GOT3 (cell line): ENCODE results near the gene SRPRA.

Experiments used
- DNase-seq: peaks from one replicate; lab custom pipeline; 2025; ENCODE audit warnings: mixed read lengths; lab: John Stamatoyannopoulos, UW

The SRPRA gene

DNA sequence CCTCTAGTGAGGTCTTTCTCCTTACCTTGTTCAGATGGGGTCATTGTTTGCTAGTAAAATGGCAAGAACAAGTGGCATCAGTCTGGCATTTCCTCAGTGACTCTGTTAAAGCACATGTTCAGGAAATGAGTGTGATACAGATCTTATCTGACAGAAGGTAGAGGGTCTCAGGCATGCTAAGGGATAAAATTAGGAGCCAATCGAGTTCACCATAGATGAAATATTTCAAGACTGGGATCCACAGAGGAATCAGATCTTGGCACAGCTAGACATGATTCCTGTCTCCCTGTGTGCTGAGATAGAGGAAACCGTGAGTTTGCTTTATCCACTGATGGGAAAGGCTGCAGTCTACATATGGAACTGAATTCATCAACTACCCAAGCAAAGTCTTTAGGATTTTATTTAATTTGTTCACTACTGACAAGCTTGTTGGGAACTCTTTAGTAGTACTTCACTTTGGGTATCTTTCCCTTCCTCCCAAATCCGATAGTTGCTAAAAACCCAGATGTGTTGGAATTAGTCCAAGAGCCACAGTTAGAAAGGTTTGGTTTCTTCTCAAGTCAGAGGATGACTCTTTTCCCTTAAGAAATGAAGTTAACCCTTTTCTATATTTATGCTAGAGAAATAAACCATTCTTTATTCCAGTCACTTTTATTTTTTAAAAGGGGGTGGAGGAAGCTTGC is 38.7 kb downstream of the SRPRA start:
- DNase-seq = no peak

DNA sequence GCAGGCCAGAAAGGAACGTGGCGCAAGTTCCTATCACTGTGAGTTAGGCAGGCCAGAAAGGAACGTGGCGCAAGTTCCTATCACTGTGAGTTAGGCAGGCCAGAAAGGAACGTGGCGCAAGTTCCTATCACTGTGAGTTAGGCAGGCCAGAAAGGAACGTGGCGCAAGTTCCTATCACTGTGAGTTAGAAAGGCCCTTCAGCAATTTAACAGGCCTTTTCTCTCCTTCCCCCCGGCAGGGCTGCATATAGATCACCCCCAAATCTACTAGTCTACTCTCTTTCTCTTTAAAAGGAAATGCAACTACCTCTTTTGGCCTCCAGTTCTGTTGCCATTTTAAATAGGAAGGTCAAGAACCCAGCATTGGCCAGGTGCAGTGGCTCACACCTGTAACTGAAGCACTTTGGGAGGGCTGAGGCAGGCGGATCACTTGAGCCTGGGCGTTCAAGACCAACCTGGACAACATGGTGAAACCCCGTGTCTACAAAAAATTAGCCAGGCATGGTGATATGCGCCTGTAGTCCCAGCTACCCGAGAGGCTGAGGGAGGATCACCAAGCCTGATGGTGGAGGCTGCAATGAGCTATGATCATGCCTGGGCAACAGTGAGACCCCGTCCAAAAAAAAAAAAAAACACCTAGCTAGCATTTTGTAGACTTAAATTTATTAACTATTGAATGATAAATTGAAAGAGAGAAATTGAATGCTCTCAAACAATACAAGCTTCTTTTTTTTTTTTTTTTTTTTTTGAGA is 42.2 kb downstream of the SRPRA start:
- no peak for DNase-seq

DNA sequence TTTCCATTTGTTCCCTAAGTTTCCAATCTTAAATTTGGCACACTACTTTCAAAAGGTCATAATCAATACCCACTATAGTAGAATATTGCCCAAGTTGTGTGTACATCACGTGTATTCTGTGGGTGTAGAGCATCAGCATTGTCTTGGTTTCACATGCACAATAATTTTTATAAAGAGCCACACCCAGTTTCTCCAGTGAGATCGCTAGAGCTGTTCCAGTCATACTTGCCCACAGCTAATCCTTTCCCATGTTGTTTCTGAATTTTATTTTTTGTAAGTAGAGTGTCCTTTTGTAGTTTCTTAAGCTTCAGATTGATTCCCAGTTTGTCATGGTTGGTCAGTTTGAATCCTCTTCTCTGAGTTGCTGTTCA is 43.4 kb downstream of the SRPRA start:
- DNase-seq = no peak

DNA sequence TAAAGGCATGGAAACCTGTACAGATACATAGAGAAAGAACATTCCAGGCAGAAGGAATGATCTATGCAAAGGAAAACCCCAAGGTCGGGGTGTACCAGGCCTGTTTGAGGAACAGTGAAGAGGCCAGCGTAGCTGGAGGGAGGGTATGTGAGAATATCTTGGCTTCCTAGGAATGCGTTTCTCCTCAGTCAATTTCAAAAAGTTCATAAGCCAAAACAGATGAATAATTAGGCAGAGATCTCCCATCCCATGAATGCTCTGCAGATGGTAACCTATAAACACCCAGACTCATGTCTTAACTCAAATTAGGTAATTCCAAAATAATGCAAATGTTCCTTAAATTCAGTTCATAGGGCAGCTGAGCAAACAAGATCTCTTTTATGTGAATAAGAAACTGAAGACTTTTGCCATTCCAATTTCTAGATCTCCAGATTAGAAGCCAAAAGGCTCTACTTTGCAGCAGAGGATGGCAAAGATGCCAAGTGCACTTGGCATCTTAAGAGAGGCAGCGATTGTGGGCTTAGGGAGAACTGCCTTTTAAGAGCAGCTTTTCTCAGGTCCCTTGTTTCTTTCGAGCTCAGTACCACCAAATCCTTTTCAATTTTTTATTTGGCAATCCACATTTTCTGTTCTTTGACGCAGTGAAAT is 43.9 kb downstream of the SRPRA start:
- no peak for DNase-seq

DNA sequence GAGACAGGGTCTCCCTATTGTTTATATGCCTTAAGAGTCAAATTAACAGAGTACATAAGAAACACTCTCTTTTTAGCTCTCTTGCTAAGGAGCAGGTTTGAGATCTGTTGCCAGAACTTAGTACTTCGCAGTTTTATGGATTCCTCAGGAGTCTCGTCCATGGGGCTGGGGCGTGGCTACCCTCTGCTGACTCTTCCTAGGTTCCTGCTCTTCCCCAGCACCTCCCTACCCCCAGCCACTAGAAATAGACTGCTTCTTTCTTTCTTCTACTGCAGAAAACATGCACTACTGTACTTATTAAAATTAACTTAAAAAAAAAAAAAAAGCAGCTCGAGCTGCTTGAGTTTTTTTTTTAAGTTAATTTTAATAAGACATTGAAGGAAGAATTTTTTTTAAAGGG is 49.1 kb downstream of the SRPRA start:
- DNase-seq = no peak

DNA sequence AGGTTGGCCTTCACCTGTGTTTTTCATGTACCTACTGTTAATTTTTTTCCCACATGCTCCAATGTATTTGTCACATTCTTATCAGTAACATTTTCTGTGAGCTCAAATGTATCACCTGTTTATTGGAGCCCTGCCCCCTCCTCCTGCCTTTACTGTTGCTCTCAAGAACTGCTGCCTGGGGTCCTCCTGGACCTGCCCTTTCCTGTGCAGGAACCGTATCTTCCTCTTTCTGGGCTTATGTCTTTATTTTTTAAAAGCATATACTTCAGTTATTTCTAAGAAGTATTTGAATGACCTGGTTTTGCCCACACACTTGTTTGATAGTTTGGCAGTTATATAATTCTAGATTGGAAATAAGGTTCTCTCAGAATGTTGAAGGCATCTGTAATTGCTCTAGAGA is 51.2 kb downstream of the SRPRA start:
- no peak for DNase-seq

DNA sequence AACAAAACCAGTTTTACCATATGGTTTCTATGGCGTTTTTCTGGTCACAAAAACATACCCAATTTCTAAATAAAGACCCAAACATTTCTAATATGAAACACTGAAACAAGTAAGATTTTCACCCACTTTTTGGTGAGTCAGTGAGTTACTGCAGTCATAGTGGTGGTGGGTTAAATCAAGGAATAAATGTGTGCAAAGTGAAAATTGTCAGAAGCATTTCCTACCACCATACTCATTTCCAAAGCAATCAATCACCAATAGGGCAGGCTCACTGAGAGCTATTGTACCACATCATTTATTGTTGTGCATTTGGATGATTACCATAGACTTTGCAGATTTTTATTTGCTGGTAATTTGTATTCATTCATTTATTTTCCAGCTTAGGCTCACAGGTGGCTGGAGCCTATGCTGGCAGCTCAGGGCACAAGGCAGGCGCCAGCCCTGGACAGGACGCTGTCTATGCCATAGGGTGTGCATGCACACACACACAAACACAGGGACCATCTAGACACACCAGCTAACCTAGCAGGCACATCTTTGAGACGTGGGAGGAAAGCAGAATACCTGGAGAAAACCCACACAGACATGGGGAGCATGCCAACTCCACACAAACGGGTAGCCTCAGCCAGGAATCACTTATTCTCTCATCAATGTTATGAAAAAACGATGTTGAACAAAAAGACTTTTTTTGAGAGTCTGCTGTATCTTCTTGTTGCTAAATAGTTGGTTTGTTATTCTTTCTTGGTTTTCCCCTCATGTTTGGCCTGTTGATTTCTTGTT is 52.0 kb downstream of the SRPRA start:
- no peak for DNase-seq

DNA sequence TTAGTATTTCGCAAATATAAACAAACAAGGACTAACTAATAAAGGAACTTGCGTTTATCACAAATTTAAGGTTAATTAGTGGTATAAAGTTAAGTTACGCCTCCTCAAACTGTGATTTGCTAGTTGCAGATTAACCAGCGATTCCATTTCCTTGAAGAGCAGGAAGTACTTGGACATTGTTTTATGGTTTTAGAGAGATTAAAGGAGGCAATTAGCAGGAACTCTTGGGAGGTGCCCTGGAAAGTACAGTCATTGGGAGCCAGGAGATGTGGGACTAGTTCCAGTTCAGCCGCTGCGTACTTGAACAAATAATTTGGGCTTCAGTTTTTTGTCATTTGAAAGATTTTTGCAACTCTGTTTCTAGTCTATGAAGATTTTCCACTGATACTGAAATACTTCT is 53.9 kb downstream of the SRPRA start:
- DNase-seq = no peak

DNA sequence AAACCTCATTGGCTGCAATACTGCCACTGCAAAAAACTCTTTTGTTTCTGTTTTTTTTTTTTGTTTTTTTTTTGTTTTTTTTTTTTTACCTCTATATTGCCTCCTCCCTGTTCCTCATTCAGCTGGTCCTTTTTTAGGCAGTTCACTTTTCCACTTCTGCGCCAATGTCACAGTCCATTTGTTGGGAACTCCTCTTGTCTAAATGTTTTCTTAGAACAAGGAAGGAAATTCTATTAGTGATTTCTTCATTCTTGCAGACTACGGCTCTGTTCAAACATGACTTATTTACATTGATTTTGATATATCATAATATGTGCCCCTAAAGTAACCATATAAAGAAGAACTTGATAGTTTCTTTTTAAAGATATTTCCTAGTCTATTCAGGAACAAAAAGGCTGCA is 54.3 kb downstream of the SRPRA start:
- DNase-seq = no peak
